Stromal cell of bone marrow (primary cell): ENCODE measurements around the gene PARPBP.
"Not testable (repeated sequence)": the region's sequence is repeated elsewhere in the genome, so short reads cannot be mapped to it uniquely, and the experiment has no call there.

Experiments used
- DNase-seq: peaks from one replicate; pipeline ENCODE4 v3.0.0-alpha.2; 2012; ENCODE audit warnings: low read depth

The PARPBP gene

GRCh38 chr12:102147062-102147587, 27.1 kb downstream of the PARPBP start:
- DNase-seq: not testable (repeated sequence)

- DNase-seq: not testable (repeated sequence)
Observed at GRCh38 chr12:102155206-102155605, 35.2 kb downstream of the PARPBP start.

- no peak for DNase-seq
Observed at GRCh38 chr12:102163383-102163782, 43.4 kb downstream of the PARPBP start.

- no peak for DNase-seq
Observed at GRCh38 chr12:102167821-102168604, 48.0 kb downstream of the PARPBP start.

- no peak for DNase-seq
Observed at GRCh38 chr12:102169922-102170621, 50.1 kb downstream of the PARPBP start.

- no peak for DNase-seq
Observed at GRCh38 chr12:102171951-102172350, 52.0 kb downstream of the PARPBP start.

GRCh38 chr12:102172436-102172835, 52.5 kb downstream of the PARPBP start:
- peak; percentile 70 for DNase-seq

- DNase-seq: no peak
Observed at GRCh38 chr12:102174117-102174516, 54.1 kb downstream of the PARPBP start.

- no peak for DNase-seq
Observed at GRCh38 chr12:102174761-102175160, 54.8 kb downstream of the PARPBP start.

- no peak for DNase-seq
Observed at GRCh38 chr12:102182635-102183034, 62.7 kb downstream of the PARPBP start.

- no peak for DNase-seq
Observed at GRCh38 chr12:102195826-102196225, 75.8 kb downstream of the PARPBP start.

- peak; percentile 18 for DNase-seq
Observed at GRCh38 chr12:102197789-102198188, 77.8 kb downstream of the PARPBP start, which contains the start of gene PMCH. PMCH (minus strand) TSS chr12:102197833; CDS start chr12:102197770, 63 bp downstream.

GRCh38 chr12:102201436-102202061, 81.6 kb downstream of the PARPBP start:
- no peak for DNase-seq

GRCh38 chr12:102202556-102202955, 82.6 kb downstream of the PARPBP start:
- DNase-seq: no peak

- DNase-seq: no peak
Observed at GRCh38 chr12:102204025-102204424, 84.0 kb downstream of the PARPBP start.

GRCh38 chr12:102215992-102216691, 96.2 kb downstream of the PARPBP start:
- DNase-seq: no peak

GRCh38 chr12:102220736-102221135, 100.8 kb downstream of the PARPBP start:
- DNase-seq: no peak

GRCh38 chr12:102227954-102228353, 108.0 kb downstream of the PARPBP start:
- DNase-seq: no peak

GRCh38 chr12:102232036-102232435, 112.1 kb downstream of the PARPBP start:
- DNase-seq: no peak

GRCh38 chr12:102232446-102232845, 112.5 kb downstream of the PARPBP start:
- peak; percentile 71 for DNase-seq

- DNase-seq: no peak
Observed at GRCh38 chr12:102234599-102234998, 114.6 kb downstream of the PARPBP start.

GRCh38 chr12:102240859-102241258, 120.9 kb downstream of the PARPBP start:
- not testable (repeated sequence) for DNase-seq
